NCI-H1436 treated with DMSO at 0.1 percent for 48 hours (cell line): ENCODE results near the gene CAMK2D.

Experiments
- DNase-seq: peaks from one replicate; lab custom pipeline; 2025; lab: John Stamatoyannopoulos, UW

The CAMK2D gene

DNA sequence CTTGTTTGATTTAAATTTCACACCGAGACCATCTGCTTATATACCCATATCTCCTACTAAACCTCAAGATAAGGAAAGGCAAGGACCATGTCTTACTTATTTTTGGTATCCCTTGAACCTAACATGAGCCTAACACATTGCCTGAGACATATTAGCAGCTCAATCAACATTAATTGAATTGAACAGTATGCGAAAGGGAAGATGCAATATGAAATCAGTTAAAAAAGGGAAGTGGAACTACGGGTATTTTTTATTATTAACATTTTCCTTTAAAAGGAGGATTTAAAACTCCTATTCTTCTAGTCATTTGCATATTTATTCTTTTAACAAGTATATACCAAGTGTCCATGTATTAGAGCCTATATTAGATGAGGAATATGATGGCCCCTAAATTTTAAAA is 197.0 kb downstream of the CAMK2D start:
- DNase-seq, result no peak

- no peak for DNase-seq
These were observed 197.7 kb downstream of the CAMK2D start for GRCh38 chr4:113563691-113564378.

GRCh38 chr4:113561758-113562157 is 199.8 kb downstream of the CAMK2D start:
- DNase-seq, result no peak

DNA sequence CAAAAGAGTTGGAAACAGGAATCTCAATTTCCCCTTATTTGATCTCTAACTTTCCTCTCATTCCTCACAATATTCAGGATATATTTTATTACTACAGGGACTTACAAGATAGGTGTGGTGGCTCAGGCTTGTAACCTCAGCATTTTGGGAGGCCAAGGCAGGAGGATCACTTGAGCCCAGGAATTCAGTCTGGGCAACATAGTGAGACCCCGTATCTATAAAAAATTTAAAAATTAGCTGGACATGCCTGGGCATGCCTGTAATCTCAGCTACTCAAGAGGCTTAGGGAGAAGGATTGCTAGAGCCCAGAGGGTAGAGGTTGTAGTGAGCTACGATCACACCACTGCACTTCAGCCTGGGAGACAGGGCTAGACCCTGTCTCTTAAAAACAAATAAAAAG is 200.4 kb downstream of the CAMK2D start:
- no peak for DNase-seq

- DNase-seq, result no peak
These were observed 201.0 kb downstream of the CAMK2D start for GRCh38 chr4:113560579-113560978.

- no peak for DNase-seq
These were observed 201.6 kb downstream of the CAMK2D start for GRCh38 chr4:113559947-113560346.

GRCh38 chr4:113556382-113557134 is 205.0 kb downstream of the CAMK2D start:
- no peak for DNase-seq

DNA sequence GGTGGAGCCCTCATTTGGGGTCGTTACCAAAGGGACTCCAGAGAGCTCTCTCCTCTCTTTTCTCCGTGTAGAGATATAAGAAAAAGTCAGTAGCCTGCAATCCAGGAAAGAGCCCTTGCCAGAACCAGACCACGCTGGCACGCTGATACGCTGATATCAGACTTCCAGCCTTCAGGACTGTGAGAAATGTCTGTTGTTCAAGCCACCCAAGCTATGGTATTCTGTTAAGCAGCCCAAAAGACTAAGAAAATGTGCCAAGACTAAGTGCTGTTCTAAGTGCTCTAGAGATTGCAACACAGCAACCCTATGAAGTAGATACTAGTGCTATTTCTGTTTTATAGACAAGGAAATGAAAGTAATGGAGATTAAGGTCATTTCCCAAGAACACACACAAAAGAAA is 205.7 kb downstream of the CAMK2D start:
- no peak for DNase-seq

GRCh38 chr4:113553082-113553481 is 208.5 kb downstream of the CAMK2D start:
- DNase-seq, result no peak

GRCh38 chr4:113550510-113550909 is 211.0 kb downstream of the CAMK2D start:
- DNase-seq, result no peak

- no peak for DNase-seq
These were observed 213.2 kb downstream of the CAMK2D start for GRCh38 chr4:113548303-113548702.

GRCh38 chr4:113547487-113548042 is 214.0 kb downstream of the CAMK2D start:
- DNase-seq, result peak; percentile 81

- DNase-seq, result no peak
These were observed 219.6 kb downstream of the CAMK2D start for GRCh38 chr4:113541933-113542332.

DNA sequence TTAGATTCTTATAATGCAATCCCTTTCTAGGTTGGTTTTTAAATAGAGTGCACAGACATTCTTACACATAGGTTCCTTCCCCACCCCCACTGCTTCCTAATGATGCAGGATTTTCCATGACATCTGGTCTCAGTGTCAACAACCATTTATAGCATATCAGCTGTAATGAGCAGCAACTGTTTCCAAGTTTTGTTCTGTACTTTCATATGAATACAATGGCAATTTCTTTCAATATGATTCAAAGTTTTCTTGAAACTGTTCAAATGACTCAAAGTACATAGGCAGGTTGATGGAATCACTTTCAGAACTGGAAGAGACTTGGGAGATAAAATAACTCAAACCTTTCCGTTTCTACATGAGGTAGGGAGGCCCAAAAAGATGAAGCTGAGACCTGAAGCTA is 220.7 kb downstream of the CAMK2D start:
- DNase-seq, result no peak

- DNase-seq, result no peak
These were observed 222.1 kb downstream of the CAMK2D start for GRCh38 chr4:113539408-113539807.

DNA sequence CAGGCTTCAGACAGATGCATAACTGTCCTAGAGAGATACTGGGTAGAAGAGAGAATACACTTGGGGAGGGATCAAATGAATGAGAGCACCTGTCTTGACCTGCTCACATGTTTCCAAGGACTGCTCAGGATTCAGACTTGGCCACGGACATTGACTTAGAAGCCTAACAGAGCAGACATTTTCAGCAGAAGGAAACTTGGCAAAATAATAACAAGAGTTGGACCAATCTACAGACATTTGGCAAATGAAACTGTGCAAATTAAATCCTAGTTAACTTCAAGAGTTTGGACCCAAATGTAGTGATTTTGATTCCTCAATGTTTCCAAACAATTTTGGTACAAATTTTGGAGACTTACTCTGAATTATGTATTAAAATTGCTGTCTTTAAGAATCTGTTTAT is 223.9 kb downstream of the CAMK2D start:
- no peak for DNase-seq

- DNase-seq, result no peak
These were observed 224.3 kb downstream of the CAMK2D start for GRCh38 chr4:113537203-113537602.

DNA sequence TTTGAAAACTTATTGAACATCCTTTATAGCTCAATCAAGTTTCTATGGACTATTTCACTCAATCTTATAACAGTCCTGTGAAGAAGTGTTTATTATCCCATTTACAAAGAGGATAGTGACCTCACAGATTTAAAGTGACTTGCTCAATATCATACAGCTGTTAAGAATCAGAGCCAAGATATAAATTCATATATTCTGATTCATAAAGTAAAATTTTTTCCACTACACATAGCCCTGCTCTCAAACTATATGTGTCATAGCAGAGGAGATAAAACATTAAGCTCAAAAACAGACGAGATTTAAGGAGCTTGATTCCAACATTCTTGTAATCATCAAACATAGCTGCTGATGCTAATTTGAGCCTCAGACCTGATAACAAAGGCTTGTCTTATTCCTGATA is 226.8 kb downstream of the CAMK2D start:
- no peak for DNase-seq

DNA sequence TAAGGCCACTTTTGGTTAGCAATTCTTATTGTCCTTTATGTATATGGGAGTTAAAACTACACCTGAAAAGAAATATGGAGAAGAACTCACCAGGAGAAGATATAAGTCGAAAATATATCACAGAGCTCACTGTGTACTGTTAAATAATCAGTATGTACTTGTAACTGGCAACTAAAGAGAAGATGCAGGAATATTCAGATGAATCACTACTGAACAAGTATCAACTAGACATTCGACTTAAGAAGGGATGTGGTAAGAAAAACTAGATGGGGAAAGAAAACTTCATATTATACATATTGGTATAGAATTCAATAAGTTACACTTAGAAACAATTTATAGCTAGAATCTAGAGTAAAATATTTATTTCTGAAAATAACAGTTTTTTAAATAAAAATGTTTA is 230.0 kb downstream of the CAMK2D start:
- no peak for DNase-seq

DNA sequence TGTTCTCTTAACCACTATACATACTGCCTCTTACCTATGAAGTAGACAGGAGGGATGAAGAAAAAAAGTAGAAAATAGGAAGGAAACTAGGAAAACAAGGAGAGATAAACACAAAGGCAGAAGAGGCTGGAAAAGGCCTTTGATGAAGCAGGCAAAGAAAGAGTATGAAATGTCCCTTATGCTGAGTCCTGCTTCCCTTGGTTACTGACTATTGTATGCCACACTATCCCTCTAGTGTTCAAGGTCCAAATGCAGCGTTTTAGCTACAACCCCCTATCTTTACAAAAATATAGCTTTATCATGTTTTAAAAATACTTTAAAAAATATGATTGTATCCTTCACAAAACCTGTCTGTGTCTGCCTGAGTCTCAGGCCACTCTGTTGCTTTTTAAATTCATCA is 233.1 kb downstream of the CAMK2D start:
- no peak for DNase-seq

- no peak for DNase-seq
These were observed 236.0 kb downstream of the CAMK2D start for GRCh38 chr4:113525521-113525920.

- DNase-seq, result no peak
These were observed 236.9 kb downstream of the CAMK2D start for GRCh38 chr4:113524505-113525186.

DNA sequence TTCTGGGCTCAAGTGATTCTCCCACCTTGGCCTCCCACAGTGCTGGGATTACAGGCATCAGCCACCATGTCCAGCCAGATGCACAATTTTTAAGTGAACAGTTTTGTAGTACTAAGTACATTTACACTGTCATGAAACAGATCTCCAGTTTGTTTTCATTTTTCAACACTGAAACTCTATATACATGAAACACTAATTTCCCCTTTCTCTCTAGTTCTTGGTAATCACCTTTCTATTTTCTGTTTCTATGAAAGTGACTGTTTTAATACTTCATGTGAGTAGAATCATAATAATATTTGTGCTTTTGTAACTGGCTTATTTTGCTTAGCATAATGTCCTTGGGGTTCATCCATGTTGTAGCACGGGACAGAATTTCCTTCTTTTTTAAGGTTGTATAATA is 237.4 kb downstream of the CAMK2D start:
- no peak for DNase-seq
